ENCODE results near the gene TTC23.

TTC23 gene

DNA sequence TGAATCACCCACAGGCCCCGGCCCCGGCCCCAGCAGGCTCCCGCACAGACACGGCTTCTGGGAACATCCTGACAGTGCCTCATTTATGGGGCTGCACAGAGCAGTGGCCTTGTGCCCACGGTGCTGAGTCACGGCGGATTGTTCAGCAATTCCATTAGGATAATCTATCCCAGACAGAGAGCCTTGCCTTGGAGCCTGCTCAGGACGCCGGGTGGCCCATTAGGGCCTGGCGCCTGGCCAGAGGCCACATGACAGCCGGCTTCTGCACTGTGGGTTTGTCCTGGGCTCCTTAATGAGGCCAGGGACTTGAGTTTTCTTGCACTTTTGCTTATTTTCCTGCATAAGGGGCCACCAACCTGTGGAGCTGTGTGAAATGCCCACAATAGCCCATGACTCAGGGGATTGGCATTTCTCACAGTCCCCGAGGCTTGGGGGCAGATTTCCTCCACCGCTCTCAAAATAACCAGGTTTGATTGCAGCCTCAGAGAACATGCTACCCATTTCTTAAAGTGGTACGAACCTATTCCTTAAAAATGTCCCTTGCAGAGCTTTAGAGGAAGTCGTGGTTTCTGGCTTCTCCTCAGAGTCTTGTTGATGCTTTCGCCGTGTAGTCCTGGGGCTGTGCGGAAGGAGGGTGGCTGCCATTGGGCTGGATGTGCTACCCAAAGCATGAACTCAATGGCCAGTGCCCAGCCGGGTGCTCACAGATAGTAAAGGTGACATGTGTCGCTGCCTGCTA, 125.5 kb downstream of the TTC23 start:
- Histone ChIP-seq H2AFZ (ENCODE audit: low read depth) (peak overlapping the region; percentile 25), H3K27me3 (ENCODE audit: insufficient read depth, low read depth) (no peaks in the 10 kb centered on the region), H3K27ac (peak overlapping the region; percentile 50), H3K4me1 (ENCODE audit: low read depth, poor library complexity, severe bottlenecking) (peaks cover 24% of the 10 kb centered on the region), H3K4me2 (peak overlapping the region; percentile 88), H3K4me3 (IDR thresholded peaks at IDR 0.05; ENCODE audit: insufficient read depth, low read depth, low read length) (no peak overlapping the region), H3K36me3 (ENCODE audit: insufficient read depth) (no peaks in the 10 kb centered on the region), H4K20me1 (ENCODE audit: insufficient read depth) (no peaks in the 10 kb centered on the region), H3K9ac (peak overlapping the region; percentile 44; the same call in 1 of the 2 replicates), H3K79me2 (ENCODE audit: insufficient read depth, low read depth) (no peaks in the 10 kb centered on the region)
- TF ChIP-seq, protein P1, sequence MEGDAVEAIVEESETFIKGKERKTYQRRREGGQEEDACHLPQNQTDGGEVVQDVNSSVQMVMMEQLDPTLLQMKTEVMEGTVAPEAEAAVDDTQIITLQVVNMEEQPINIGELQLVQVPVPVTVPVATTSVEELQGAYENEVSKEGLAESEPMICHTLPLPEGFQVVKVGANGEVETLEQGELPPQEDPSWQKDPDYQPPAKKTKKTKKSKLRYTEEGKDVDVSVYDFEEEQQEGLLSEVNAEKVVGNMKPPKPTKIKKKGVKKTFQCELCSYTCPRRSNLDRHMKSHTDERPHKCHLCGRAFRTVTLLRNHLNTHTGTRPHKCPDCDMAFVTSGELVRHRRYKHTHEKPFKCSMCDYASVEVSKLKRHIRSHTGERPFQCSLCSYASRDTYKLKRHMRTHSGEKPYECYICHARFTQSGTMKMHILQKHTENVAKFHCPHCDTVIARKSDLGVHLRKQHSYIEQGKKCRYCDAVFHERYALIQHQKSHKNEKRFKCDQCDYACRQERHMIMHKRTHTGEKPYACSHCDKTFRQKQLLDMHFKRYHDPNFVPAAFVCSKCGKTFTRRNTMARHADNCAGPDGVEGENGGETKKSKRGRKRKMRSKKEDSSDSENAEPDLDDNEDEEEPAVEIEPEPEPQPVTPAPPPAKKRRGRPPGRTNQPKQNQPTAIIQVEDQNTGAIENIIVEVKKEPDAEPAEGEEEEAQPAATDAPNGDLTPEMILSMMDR (conservative IDR thresholded peaks at IDR 0.05; ENCODE audit: low read depth, low read length) = no peak

DNA sequence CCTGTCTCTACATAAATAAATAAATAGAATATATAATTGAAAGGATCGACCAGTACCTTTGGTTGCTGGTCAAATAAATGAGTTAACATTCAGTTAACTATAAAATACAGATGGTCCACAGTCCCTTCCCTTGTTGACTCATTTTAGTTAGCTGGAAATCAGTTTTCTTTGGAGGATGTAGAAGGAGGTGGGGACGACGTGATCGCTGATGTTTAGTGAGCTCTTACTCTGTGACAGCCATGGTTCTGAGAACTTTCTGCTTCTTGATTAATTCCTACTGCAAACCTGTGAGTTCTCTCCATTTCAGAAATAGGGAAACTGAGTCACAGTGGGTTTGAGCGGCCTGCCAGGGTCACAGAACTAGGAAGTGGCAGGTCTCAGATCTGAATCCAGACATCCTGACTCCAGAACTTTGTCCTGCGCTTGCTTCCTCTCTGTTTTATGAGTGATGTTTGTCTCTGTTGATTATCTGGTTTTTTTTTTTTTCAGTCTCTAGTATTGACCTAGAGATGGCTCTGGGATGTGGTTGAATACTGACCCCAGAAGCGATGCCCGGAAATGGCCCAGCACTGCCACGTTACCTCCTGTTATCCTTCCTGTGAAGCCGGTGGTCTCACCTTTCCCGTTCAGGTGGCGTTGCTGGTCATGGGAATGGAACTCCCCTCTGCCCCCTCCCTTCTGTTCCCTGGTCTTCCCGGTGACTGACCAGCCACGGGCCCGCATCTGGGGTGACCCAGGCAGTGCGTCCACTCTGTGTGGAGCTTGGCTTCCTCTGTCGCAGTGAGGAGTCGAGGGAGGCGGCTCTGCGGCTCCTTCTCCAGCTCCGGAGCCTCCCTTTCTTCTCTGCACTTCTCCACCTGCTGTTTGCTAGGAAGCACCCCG, 126.3 kb downstream of the TTC23 start:
- Histone ChIP-seq H2AFZ (ENCODE audit: low read depth) (peak overlapping the region; percentile 25; the same call in 1 of the 2 replicates), H3K4me1 (ENCODE audit: low read depth, poor library complexity, severe bottlenecking) (peaks cover 24% of the 10 kb centered on the region), H3K4me3 (IDR thresholded peaks at IDR 0.05; ENCODE audit: insufficient read depth, low read depth, low read length) (no peak overlapping the region), H3K27me3 (ENCODE audit: insufficient read depth, low read depth) (no peaks in the 10 kb centered on the region), H3K79me2 (ENCODE audit: insufficient read depth, low read depth) (no peaks in the 10 kb centered on the region), H3K4me2 (peak overlapping the region; percentile 88), H3K9ac (peak overlapping the region; percentile 44; the same call in 1 of the 2 replicates), H3K27ac (peak overlapping the region; percentile 50), H4K20me1 (ENCODE audit: insufficient read depth) (no peaks in the 10 kb centered on the region), H3K36me3 (ENCODE audit: insufficient read depth) (no peaks in the 10 kb centered on the region)
- TF ChIP-seq, protein P1 (conservative IDR thresholded peaks at IDR 0.05; ENCODE audit: low read depth, low read length) = no peak

DNA sequence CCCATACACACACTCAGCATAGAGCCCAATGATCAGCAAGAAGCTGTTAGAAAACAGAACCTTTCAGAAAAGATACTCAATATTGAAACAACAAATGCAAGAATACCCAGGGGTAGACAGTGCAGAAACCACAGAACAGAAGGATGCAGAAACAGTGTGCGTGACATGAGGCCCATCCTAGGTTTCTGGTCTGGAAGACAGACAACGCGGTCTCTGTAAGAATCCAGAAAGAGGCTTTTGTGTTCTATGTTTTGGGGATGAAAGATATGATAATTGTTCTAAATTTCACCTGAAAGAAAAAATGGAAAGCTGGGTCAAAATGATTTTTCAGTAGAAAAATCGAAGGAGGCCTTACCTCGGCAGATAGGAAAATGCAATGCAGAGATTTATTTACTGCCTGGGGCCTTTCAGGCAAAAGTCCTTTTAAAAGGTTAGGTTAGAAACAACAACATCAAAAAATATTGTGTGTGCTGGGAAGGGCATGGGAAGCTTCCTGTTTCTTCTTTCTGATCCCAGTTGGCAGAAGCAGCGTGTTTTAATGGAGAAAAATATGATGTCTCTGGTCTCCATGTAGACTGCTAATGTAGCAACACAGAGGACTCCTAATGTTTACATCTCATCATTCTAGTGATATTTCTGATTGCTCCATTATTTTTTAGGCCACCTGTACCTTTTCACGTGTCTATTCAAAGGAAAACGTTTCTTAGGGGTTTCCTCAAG, 127.5 kb downstream of the TTC23 start:
- H3K4me1 ChIP-seq (ENCODE audit: low read depth, poor library complexity, severe bottlenecking) = peaks cover 24% of the 10 kb centered on the region
- H3K36me3 ChIP-seq (ENCODE audit: insufficient read depth) = no peaks in the 10 kb centered on the region
- H3K27me3 ChIP-seq (ENCODE audit: insufficient read depth, low read depth) = no peaks in the 10 kb centered on the region
- no peaks in the 10 kb centered on the region for H3K79me2 ChIP-seq (ENCODE audit: insufficient read depth, low read depth)
- H3K9ac ChIP-seq = no peak overlapping the region
- no peak overlapping the region for H2AFZ ChIP-seq (ENCODE audit: low read depth)
- H4K20me1 ChIP-seq (ENCODE audit: insufficient read depth) = no peaks in the 10 kb centered on the region
- no peak overlapping the region for H3K4me3 ChIP-seq (IDR thresholded peaks at IDR 0.05; ENCODE audit: insufficient read depth, low read depth, low read length)
- H3K4me2 ChIP-seq = no peak overlapping the region
- H3K27ac ChIP-seq = no peak overlapping the region
- TF ChIP-seq, protein P1 (conservative IDR thresholded peaks at IDR 0.05; ENCODE audit: low read depth, low read length) = no peak

DNA sequence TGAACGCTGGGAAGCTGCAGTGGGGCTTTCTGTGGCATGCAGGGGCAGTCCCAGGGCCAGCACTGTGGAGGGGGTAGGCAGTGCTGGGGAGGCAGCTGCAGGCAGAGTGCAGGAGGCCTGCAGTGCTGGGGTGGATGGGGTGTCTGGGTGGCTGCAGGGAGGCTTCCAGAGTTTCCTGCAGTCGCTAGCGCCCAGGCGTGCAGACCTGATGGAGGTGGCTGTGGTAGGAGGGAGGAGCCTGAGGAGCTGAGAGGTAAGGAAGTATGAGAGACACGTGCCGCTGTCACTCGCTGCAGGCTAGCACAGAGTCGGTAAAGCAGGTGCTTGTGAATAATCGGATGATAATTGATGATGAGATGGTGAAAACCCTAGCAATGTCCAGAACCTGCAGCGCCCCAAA, 128.2 kb downstream of the TTC23 start:
- Histone ChIP-seq H2AFZ (ENCODE audit: low read depth) (no peak overlapping the region), H3K4me2 (no peak overlapping the region), H4K20me1 (ENCODE audit: insufficient read depth) (no peaks in the 10 kb centered on the region), H3K9ac (no peak overlapping the region), H3K36me3 (ENCODE audit: insufficient read depth) (no peaks in the 10 kb centered on the region), H3K27me3 (ENCODE audit: insufficient read depth, low read depth) (no peaks in the 10 kb centered on the region), H3K27ac (no peak overlapping the region), H3K4me1 (ENCODE audit: low read depth, poor library complexity, severe bottlenecking) (peaks cover 24% of the 10 kb centered on the region), H3K79me2 (ENCODE audit: insufficient read depth, low read depth) (no peaks in the 10 kb centered on the region), H3K4me3 (IDR thresholded peaks at IDR 0.05; ENCODE audit: insufficient read depth, low read depth, low read length) (no peak overlapping the region)
- TF ChIP-seq, protein P1 (conservative IDR thresholded peaks at IDR 0.05; ENCODE audit: low read depth, low read length) = no peak

All from KMS-11 (cell line).